ENCODE results near the gene RPL18A.
"Not testable (repeated sequence)": the region's sequence is repeated elsewhere in the genome, so short reads cannot be mapped to it uniquely, and the experiment has no call there.

RPL18A gene

DNA sequence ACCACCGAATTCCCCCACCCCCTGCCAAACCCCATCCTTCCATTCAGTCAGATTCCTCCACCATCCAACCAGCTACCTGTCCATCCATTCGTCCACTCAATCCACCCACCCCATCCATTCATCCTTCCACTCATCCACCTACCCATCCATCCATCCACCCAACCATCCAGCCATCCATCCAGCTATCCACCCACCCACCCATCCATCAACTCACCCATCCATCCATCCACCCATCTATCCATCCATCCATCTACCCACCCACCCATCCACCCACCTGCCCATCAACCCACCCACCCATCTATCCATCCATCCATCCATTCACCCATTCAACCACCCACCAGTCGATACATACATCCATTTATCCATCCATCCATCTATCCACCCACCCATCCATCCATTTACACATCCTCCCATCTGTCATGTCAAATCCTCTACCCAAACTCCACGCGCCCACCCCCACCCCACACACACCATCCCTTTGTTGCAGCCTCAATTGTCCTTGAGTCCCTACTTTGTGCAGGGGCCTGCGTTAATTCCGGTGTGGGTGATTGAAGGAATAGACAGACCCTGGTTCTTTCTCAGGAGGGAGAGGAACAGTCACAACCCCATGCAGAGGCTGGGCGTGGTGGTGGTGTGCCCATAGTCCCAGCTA, 6.7 kb downstream of the RPL18A start:
- DNase-seq, result no peak

DNA sequence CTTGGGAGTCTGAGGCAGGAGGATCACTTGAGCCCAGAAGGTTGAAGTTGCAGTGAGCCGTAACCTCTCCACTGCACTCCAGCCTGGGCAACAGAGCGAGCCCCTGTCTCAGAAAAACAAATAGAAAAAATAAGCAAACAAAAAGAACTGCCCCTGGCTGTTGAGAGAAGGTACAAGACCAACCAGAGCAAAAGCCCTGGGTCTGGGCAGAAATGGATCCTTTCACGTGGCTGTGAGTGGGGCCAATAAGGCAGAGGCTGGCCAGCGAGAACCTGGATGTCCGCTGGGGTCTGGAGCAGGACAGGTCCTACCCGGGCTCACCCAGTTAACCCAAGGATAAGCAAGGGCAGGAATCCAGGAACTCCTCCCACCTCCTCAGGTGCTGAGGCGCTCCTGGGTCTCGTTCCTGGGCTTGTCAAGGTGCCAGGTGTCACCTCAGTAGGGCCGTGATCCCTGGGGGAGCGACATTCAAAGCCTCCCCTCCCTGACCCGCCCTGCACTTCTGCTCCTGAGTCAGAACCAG, 7.3 kb downstream of the RPL18A start:
- DNase-seq, result no peak

DNA sequence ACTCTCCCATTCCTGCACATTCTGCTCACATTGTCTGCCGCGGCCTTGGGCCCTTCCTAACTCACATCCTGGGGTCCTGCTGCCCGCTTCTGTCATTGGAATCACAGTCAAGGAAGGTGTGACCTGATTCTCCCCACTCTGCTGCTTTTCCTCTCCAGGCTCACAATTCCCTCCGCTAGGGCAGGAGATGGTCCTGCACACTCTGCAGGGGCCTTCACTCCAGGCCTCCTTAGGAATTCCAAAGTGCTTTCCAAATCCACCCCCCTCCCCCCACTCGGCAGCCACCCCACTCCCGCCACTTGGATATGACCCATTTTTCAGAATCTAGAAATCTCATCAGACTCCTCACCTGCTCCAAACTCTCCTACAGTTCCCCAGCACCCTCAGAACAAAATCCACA, 9.0 kb downstream of the RPL18A start:
- no peak for DNase-seq

DNA sequence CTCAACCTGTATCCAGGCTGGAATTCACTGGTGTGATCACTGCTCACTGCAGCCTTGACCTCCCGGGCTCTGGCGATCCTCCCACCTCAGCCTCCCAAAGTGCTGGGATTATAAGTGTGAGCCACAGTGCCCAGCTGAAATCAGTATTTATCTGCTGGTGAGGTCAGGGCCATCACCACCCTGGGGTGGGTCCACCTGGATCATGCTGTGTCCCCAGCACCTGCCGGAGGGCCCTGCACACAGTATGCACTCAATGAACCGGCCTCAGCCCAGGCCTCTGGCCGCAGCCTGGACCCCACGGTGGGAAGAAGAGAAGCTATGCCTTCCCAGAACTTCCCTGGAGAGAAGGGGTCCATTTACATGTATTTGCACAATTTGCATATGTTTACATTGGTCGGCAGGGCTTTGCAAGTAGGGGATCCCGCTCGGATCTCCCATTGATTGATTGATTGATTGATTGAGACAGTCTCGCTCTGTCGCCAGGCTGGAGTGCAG, 9.5 kb downstream of the RPL18A start:
- no peak for DNase-seq

DNA sequence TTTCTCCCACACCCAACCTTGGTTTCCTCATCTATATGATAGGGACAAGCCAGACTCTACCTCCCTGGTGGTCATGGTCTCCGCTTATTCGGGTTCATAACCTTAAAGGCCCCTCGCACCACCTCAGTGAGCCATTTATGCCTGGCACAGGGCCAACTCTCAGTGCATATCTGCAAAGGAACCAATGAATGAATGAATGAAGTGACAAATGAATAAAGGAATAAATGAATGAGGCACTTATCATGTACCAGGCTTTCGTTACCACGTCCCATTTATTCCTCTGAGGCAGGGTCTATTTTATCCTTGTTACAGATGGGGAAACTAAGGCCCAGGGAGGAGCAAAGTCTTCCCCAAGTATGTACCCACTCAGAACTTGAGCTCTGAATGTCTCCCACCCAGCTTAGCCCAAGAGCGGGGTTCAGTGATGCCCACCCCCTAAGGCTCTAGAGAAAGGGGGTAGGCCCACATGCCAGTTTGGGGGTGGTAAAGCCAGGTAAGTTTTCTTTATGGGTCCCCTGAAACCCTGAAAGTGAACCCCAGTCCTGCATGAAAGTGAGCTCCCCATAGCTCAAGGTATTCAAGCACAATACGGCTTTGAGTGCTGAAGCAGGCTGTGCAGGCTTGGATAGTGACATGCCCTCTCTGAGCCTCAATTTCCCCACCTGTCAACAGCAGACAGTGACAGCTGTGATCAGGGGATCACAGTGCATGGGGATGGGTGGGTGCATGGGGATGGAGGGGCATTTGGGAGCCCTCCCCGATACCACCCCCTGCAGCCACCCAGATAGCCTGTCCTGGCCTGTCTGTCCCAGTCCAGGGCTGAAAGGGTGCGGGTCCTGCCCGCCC, 11.5 kb downstream of the RPL18A start:
- DNase-seq, result no peak

DNA sequence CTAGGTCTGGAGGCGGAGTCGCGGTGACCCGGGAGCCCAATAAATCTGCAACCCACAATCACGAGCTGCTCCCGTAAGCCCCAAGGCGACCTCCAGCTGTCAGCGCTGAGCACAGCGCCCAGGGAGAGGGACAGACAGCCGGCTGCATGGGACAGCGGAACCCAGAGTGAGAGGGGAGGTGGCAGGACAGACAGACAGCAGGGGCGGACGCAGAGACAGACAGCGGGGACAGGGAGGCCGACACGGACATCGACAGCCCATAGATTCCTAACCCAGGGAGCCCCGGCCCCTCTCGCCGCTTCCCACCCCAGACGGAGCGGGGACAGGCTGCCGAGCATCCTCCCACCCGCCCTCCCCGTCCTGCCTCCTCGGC, 12.2 kb downstream of the RPL18A start, which contains the start of gene SLC5A5:
Gene SLC5A5 (plus strand): TSS at position 68 of the 373 bp plus-strand sequence. CDS start 375 bp downstream, outside the sequence.
- no peak for DNase-seq

DNA sequence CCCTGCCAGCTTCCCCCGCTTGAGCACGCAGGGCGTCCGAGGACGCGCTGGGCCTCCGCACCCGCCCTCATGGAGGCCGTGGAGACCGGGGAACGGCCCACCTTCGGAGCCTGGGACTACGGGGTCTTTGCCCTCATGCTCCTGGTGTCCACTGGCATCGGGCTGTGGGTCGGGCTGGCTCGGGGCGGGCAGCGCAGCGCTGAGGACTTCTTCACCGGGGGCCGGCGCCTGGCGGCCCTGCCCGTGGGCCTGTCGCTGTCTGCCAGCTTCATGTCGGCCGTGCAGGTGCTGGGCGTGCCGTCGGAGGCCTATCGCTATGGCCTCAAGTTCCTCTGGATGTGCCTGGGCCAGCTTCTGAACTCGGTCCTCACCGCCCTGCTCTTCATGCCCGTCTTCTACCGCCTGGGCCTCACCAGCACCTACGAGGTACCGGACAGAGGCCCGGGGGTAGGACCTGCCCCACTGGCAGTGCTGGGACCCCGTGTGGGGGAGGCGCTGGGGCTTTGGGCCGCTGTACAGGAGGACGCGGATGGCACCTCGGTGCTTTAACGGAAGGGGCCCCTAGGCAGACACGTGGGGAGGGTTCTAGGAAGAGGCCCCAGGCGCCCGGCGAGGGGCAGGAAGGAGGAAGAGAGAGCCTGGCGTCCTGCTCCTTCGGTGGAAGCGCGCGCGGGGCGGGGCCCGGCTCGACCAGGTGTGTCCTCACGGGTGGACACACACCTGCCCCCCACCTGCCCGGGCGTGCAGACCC, 12.7 kb downstream of the RPL18A start:
- DNase-seq, result no peak

DNA sequence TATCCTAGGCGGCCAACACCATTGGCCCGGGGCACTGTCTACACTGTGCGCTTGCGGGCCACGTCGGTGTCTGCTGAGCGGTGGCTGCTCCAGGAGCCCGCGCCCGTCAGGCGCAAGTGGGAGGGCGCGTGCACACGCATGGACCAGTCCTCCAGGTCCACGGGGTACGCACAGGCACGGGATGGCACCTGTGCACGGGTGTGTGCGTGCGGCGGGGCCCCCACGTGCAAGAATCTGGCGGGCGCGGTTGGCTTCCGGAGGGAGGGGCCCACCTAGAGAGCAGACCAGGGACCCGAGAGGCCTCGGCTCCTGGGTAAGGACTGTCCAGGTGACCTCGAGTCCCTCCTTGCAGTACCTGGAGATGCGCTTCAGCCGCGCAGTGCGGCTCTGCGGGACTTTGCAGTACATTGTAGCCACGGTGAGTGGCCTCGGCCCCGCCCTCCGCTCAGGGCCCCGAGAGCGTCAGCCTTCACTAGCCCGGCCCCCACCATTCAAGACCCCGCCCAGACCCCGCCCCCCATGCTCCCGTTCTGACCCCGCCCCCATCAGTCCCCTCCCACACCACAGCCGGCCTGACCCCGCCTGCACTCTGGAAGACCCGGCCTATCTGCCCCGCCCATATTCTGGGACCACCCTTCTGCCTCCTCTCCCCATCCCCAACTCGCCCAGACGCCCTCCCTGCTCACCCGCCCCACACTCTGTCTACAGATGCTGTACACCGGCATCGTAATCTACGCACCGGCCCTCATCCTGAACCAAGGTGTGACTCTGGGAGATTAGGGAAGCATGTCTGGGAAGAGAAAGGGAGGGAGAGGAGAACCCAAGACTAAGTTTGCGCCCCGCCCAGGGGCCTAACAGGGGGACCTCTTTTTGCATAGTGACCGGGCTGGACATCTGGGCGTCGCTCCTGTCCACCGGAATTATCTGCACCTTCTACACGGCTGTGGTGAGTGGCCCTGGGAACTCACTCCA, 14.4 kb downstream of the RPL18A start:
- DNase-seq, result peak in 1 of 58 donors; percentile 19

DNA sequence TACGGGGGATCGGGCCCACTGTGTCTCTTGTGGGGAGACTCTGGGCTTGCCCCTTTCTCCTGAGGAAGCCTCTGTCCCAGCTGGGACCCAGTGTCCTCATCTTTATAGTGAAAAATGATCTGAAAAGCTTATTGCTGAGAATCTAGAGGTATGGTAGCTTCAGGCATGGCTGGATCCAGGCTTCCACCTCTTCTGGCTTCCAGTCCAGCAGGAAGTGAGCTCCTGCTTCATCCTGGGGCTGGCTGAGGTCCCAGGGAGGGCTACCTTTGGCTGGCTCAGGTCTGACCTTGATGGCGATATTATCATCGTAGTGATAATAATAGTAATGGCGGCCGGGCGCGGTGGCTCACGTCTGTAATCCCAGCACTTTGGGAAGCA, 15.0 kb downstream of the RPL18A start:
- DNase-seq, result no peak

DNA sequence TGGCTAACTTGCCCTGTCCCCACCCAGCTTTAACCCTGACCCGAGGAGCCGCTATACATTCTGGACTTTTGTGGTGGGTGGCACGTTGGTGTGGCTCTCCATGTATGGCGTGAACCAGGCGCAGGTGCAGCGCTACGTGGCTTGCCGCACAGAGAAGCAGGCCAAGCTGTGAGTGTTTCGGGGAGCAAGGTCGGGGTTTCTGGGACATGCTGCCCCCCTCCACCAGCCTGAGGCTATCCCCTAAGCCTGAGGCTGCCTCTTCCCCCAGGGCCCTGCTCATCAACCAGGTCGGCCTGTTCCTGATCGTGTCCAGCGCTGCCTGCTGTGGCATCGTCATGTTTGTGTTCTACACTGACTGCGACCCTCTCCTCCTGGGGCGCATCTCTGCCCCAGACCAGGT, 18.0 kb downstream of the RPL18A start:
- no peak for DNase-seq

DNA sequence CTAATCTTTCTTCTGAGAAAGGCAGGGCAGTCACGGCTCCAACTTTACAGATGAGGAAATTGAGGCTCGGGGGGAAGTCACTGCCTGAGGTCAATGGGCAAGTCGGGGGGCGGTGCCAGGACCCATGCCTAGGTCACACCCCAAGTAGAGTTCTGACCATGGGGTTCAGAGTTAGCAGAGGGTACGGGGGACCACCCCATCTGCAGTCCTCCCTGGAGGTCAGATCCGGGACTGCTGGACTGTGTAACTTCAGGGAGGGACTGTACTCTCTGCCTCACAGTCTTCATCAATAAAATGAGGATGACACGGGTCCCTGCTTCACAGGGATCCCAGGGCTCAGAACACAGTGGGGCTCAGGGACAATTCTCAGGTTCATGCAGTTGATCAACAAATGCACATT, 19.8 kb downstream of the RPL18A start:
- no peak for DNase-seq

DNA sequence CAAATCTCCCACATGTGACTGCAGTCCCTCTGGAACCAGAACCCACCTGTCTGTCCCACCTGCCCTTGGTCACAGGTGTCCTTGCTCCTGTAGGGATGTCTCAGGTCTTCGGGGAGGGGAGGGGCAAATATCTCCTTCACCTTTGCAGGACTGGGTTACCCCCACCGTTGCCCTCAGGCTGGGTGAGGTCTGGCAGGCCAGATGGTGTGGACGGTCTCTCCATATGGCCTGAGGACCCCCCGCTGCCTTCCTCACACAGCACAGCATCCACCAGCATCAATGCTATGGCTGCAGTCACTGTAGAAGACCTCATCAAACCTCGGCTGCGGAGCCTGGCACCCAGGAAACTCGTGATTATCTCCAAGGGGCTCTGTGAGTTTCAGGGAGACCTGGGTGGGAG, 22.0 kb downstream of the RPL18A start:
- DNase-seq, result no peak

DNA sequence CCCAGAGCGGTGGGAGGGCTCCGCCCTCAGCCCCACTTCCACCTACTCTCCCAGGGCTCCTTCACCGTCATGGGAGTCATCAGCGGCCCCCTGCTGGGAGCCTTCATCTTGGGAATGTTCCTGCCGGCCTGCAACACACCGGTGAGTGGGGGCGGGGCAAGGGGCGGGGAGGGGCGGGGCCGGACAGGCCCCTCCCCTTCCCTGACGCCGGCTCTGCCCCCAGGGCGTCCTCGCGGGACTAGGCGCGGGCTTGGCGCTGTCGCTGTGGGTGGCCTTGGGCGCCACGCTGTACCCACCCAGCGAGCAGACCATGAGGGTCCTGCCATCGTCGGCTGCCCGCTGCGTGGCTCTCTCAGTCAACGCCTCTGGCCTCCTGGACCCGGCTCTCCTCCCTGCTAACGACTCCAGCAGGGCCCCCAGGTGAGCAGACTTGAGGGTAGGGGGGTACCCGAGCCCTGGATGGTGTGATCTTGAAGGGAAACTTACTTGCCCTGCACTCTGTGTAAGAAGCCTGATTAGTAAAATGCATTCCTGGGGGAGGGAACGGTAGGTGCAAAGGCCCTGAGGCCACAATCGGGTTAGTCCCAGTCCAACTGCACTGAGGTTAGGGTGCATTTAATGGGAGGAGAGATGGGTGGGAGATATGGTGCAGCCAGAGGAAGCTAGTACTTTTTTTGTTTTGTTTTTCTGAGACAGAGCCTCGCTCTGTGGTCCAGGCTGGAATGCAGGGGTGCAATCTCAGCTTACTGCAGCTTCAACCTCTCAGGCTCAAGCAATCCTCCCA, 24.1 kb downstream of the RPL18A start:
- no peak for DNase-seq

DNA sequence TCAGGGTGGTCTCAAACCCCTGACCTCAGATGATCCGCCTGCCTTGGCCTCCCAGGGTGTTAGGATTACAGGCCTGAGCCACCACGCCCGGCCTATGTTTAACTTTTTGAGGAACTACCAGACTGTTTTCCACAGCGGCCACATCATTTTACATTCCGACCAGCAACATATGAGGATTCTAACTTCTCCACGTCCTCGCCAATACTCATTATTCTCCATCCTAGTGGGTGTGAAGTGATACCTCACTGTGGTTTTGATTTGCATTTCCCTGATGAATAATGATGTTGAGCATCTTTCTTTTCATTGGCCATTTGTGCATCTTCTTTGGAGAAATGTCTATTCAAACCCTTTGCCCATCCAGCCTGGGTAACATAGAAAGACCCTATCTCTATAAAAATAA, 26.8 kb downstream of the RPL18A start:
- DNase-seq, result no peak

DNA sequence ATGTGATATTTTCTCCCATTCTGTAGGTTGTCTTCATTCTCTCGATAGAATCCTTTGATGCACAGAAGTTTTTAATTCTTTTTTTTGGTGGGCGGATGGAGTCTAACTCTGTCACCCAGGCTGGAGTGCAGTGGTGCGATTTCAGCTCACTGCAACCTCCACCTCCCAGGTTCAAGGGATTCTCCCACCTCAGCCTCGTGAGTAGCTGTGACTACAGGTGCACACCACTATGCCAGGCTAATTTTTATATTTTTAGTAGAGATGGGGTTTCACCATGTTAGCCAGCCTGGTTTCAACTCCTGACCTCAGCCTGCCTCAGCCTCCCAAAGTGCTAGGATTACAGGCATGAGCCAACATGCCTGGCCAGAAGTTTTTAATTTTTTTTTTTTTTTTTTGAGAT, 27.5 kb downstream of the RPL18A start:
- DNase-seq, result not testable (repeated sequence)

DNA sequence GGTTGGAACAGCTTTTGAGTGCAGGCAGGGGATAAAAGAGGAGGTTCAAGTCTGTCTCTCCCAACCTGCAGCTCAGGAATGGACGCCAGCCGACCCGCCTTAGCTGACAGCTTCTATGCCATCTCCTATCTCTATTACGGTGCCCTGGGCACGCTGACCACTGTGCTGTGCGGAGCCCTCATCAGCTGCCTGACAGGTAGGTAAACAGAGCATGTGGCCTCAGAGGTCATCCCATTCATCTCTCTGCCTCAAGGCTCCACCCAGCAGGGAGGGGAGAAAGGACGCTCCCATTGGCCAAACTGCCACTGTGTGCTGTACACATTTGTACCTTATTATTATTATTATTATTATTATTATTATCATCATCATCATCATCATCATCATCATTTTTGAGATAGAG, 28.6 kb downstream of the RPL18A start:
- no peak for DNase-seq

DNA sequence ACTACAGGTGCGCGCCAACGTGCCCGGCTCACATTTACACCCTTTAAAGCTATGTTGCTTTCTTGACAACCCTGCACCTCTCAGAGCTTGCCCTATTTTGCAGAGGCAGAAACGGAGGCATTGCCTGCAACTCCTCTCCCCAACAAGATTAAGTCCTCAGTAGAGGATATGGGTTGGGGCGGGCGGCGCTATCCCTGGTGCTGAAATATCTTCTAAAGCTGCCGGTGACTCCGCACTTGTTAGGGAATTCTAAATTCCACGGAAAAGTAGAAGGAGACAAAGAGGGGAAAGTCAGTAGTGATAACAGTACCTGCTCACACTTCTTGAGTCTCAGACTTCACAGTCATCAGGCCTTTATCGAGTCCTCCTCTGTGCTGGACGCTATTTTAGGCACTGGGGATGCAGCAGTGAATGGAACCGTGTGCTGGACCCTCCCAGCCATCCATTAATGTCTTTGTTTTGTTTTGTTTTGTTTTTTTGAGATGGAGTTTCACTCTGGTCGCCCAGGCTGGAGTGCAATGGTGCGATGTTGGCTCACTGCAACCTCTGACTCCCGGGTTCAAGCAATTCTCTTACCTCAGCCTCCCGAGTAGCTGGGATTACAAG, 30.0 kb downstream of the RPL18A start:
- DNase-seq, result peak in 1 of 58 donors; percentile 10

DNA sequence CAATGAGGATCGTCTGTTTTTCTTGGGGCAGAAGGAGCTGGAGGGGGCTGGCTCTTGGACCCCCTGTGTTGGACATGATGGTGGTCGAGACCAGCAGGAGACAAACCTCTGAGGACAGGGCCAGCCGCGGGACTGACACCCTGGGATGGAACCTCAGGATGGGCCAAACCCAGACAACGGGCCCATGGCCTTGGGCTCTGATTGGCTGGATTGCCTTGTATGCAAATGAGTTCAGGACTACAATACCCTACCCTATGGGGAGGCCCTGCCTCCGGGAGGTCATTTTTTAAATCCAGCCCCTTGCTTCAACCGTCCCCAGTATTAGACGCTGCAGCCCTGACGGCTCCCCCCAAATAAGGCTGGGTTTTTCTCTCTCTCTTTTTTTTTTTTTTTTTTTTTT, 34.1 kb downstream of the RPL18A start:
- no peak for DNase-seq

DNA sequence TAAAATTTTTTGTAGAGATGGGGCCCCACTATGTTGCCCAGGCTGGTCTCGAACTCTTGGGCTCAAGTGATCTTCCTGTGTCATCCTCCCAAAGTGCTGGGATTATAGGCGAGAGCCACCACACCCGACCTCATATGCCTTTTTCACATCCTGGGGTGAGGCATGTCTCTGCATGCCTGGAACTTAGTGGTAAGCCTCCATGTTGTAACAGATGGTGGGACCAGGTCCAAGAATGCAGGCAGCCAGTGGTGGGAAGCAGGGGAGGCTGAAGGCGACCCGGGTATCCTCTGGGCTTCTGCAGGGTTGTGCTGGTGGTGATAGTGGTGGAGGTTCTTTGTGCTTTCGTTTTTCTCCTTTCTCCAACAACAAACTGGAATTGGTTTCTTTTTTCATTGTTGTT, 43.0 kb downstream of the RPL18A start:
- no peak for DNase-seq

Data from anterior cingulate cortex (tissue), 58 donors.